GM19023 (cell line): Measurements from ENCODE around the gene MATR3.
A peak's percentile ranks its signal among the peaks of the same experiment; 100 is the strongest.
"Not testable (repeated sequence)": the region's sequence is repeated elsewhere in the genome, so short reads cannot be mapped to it uniquely, and the experiment has no call there.

Source experiments
- ATAC-seq: cut with Tn5 transposase; IDR thresholded peaks from one replicate; pipeline ENCODE4 v1.9.1; 2021; ENCODE audit warnings: mild to moderate bottlenecking, moderate library complexity; ENCODE audit not compliant: unreplicated experiment

MATR3 gene

DNA sequence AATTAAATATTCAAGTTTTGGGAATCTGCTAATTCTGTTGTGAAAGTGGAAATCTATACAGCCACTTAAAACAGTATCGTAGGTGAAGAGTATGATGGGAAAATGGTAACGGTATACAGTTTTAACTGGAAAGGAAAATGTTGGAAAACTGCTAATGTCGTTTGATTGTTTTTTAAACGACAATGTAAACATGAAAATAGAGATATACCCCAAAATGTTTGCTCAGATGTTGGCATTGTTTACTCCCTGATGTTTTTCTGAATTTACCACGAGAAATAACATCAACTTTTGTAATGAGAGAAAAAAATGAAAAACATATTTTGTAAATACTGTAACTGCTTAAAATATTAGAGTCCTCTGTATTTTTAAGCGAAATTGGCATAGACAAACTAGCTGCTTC is 2.7 kb downstream of the MATR3 start:
- ATAC-seq = no peak

DNA sequence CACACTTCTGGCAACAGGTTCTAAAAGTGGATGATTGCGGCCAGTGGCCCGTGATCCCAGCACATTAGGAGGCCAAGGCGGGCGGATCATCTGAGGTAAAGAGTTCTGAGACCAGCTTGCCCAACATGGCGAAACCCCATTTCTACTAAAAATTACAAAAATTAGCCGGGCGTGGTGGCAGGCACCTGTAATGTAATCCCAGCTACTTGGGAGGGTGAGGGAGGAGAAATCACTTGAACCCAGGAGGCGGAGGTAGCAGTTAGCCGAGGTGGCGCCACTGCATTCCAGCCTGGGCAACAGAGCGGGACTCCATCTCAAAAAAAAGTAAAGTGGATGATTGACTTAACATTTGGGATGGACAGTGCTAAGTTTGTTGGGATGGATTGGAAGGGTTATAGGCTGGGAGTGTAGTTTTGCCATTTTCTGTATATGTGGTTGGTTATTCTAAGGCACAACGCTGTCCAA is 3.4 kb downstream of the MATR3 start:
- ATAC-seq = no peak

- no peak for ATAC-seq
Observed at GRCh38 chr5:139297439-139298133, 4.0 kb downstream of the MATR3 start.

- no peak for ATAC-seq
Observed at GRCh38 chr5:139298242-139298641, 4.7 kb downstream of the MATR3 start.

- ATAC-seq = no peak
Observed at GRCh38 chr5:139299486-139299885, 5.9 kb downstream of the MATR3 start.

DNA sequence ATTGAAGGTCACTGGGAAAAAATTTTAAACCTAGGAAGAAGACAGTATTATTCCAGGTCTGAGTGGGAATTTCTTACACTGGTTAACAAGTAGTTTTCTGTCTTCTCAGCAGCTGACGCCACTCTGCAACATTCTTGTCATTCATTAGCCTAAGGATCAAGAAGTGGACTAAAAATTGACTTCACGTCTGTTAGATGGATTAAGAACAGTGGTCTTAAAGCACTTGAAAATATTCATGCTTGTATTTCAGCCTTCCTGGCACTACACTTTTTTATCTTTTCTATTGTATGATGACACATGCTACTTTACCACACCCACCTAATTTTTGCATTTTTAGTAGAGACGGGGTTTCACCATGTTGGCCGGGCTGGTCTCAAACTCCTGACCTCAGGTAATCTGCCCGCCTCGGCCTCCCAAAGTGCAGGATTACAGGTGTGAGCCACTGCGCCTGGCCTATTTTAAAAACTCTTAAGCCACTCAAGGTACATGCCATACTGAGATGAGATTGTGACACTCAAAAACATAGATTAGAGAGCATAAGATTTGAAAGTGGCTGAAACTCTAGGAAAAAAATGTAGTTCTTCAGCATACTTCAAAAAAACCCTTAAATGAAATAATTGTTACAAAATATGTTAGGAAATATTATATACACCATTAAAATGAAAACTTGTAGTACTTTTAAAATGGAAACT is 8.4 kb downstream of the MATR3 start:
- no peak for ATAC-seq

- no peak for ATAC-seq
Observed at GRCh38 chr5:139304391-139305324, 11.1 kb downstream of the MATR3 start.

DNA sequence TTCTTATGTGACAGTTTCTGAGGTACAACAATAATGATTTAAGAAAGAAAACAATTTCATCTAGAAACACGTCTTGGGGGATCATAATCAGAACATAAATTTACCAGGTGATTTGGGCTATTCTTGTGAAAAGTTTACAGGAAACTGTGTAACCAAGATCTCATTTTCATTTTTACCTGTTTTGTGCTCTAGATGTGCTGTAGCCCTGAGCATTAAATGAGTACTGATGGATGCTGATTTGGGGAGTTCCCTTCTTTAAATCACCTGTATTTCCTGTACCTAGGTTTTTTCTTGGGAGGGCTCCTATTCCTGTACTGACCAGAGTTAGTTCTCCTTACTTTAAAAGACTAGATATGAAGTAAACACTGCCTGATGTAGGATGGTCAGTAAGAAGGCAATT is 12.7 kb downstream of the MATR3 start:
- ATAC-seq = no peak

GRCh38 chr5:139306628-139307379 is 13.3 kb downstream of the MATR3 start:
- ATAC-seq = no peak

DNA sequence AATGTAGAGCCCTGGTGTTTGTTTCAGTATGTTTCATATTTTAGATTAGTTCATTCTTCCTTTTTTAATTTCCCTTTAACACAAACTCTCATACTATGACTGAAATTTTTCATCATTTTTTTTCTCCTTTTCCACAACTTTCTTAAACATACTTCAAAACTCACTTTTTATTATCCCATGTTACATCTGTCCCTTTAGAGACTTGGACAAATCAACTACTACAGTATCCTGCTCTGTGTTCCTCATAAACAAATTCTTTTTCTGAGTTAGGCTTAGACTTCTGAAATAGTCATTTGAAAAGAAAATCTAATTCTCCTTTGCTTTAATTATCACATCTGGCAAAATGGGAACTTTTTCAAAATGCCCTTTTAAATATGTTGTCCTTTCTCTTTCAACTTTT is 15.3 kb downstream of the MATR3 start:
- ATAC-seq = no peak

DNA sequence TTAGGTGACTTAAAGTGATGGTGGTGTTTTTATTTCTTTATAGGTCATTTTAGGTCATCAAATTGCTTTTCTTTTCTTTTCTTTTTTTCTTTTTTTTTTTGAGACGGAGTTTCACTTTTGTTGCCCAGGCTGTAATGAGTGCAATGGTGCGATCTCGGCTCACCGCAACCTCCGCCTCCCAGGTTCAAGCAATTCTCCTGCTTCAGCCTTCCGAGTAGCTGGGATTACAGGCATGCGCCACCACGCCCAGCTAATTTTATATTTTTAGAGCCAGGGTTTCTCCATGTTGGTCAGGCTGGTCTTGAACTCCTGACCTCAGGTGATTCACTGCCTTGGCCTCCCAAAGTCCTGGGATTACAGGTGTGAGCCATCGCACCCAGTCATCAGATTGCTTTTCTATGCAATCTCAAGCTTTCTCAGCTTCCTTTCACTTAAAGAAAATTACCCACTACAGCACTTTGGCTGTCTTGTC is 17.2 kb downstream of the MATR3 start:
- ATAC-seq = not testable (repeated sequence)

DNA sequence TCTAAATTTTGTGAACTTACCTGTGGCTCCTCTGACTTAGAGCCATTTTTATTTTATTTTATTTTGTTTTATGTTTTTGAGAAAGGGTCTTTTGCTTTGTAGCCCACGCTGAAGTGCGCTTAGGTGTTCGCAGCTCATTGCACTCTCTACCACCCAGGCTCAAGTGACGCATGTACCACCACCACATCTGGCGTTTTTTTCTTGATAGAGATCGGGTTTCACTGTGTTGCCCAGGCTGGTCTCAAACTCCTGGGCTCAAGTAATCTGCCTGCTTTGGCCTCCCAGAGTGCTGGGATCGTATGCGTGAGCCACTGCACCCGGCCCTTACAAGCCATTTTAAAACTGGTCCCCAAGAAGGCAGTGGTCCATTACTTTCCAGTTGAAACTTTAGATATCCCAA is 18.5 kb downstream of the MATR3 start:
- ATAC-seq = no peak

DNA sequence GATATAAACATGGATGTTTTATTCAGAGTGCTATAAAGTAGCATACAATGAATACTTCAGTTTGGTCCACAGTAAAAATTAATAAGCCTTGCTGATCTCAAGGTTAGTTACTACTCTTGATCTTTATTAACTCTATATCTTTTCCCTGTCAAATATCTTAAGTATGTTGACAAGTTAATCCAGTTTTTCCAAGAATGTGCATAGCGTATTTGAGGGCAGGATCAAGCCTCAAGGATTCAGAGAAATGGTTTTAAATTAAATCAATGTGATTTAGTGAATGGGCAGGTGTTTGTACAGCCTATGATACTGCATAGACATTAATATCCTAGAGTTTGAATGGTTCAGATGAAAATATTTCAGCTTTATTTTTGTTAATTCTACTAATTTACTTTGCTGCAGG is 20.7 kb downstream of the MATR3 start:
- no peak for ATAC-seq

- ATAC-seq = no peak
Observed at GRCh38 chr5:139315056-139315615, 21.6 kb downstream of the MATR3 start.

- ATAC-seq = no peak
Observed at GRCh38 chr5:139335811-139336210, 42.3 kb downstream of the MATR3 start.

- ATAC-seq = no peak
Observed at GRCh38 chr5:139340051-139340450, 46.5 kb downstream of the MATR3 start.

DNA sequence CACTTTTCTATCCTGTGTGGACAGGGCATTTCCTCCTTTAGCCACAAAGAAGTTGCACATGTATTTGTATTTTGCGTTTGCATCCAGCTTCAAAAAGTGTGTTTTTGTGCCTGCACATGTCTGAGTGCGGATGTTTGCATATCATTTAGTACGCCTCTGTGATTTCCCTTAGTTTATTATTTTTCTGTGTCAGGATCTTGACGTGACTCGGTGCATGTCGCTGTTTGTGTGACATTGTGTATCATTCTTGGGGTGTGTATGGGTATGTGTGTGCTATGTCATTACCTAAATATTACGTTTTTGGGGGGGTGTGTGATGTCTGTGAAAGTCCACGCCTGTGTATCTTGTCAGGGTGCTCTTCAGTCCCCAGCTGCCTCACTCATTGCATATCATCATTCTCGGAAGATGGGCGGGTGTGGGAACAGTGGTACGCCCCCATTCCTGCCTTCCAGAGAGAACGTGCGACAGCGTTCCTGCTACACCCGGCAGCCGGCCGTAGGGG is 47.7 kb downstream of the MATR3 start:
- ATAC-seq = no peak

GRCh38 chr5:139341689-139342422 is 48.3 kb downstream of the MATR3 start, which contains the start of gene PAIP2:
Gene PAIP2 (plus strand): TSS chr5:139341854. CDS start chr5:139363785, 21,931 bp downstream.
- ATAC-seq = peak; percentile 95

DNA sequence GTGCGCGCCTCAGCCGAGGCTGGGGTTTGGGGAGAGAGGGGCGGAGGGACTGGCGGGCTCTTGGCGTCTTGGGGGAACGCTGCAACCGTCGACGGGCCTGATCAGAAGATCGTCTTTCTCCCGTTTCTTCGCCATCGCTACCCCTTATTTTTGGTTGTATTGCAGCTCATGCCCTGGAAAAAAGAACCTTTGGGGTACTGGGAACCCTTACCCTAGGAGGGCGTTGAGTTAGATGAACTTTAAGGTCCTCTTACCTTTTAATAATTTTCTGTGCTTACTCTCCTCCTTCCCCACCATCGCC is 48.8 kb downstream of the MATR3 start:
- ATAC-seq = no peak
